ENCODE measurements around the gene FHAD1.
"Not testable (repeated sequence)": the region's sequence is repeated elsewhere in the genome, so short reads cannot be mapped to it uniquely, and the experiment has no call there.

GRCh38 chr1:15428252-15428651 lies 181.2 kb downstream of the FHAD1 start:
- not testable (repeated sequence) for TF ChIP-seq CTCF (IDR thresholded peaks at IDR 0.05 in 2 of 3, conservative IDR thresholded peaks at IDR 0.05 in 1 of 3; ENCODE audit: borderline replicate concordance in 1 of 3, insufficient read depth in 1 of 3, low read depth in 2 of 3, low read length in 2 of 3); SP1 (IDR thresholded peaks at IDR 0.05; ENCODE audit: low read depth); ZBTB33 (IDR thresholded peaks at IDR 0.05; ENCODE audit: extremely low read depth, insufficient replicate concordance, low read length); YY1 (IDR thresholded peaks at IDR 0.05; ENCODE audit: extremely low read depth, insufficient replicate concordance, low read depth, low read length); ELF1 (IDR thresholded peaks at IDR 0.05; ENCODE audit: borderline replicate concordance, low read depth); POLR2AphosphoS5 (IDR thresholded peaks at IDR 0.05; ENCODE audit: low read depth, low read length); SIN3A (IDR thresholded peaks at IDR 0.05; ENCODE audit: low read depth)
- TF ChIP-seq, protein P1, sequence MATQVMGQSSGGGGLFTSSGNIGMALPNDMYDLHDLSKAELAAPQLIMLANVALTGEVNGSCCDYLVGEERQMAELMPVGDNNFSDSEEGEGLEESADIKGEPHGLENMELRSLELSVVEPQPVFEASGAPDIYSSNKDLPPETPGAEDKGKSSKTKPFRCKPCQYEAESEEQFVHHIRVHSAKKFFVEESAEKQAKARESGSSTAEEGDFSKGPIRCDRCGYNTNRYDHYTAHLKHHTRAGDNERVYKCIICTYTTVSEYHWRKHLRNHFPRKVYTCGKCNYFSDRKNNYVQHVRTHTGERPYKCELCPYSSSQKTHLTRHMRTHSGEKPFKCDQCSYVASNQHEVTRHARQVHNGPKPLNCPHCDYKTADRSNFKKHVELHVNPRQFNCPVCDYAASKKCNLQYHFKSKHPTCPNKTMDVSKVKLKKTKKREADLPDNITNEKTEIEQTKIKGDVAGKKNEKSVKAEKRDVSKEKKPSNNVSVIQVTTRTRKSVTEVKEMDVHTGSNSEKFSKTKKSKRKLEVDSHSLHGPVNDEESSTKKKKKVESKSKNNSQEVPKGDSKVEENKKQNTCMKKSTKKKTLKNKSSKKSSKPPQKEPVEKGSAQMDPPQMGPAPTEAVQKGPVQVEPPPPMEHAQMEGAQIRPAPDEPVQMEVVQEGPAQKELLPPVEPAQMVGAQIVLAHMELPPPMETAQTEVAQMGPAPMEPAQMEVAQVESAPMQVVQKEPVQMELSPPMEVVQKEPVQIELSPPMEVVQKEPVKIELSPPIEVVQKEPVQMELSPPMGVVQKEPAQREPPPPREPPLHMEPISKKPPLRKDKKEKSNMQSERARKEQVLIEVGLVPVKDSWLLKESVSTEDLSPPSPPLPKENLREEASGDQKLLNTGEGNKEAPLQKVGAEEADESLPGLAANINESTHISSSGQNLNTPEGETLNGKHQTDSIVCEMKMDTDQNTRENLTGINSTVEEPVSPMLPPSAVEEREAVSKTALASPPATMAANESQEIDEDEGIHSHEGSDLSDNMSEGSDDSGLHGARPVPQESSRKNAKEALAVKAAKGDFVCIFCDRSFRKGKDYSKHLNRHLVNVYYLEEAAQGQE (IDR thresholded peaks at IDR 0.05; ENCODE audit: low read depth): not testable (repeated sequence)

Measured in HCT116 (cell line).